B cell (primary cell): ENCODE measurements around the gene GRK5. TPM values are rescaled to one million over a fixed set of nuclear protein-coding genes. Genes with fewer than 3 reads are reported as not detected.

Experiments
- ATAC-seq: fragments of 200-7000 bp; cut with Tn5 transposase; one replicate; pipeline ENCODE4 v1.10.0; 2021; ENCODE audit warnings: low read depth, mild to moderate bottlenecking, moderate number of reproducible peaks, moderate library complexity
- CTCF ChIA-PET: fragments of 350-600 bp; sonication (Branson Sonifier 250); formaldehyde crosslinking; loops from one replicate; lab custom pipeline; 2021; ENCODE audit warnings: antibody characterized with exemption, inconsistent platforms; lab: Charles Lee
- POLR2A ChIA-PET: fragments of 350-600 bp; sonication (Branson Sonifier 250); formaldehyde crosslinking; loops from one replicate; lab custom pipeline; 2021; ENCODE audit warnings: antibody characterized with exemption; lab: Charles Lee
- DNase-seq: peaks from one replicate; pipeline ENCODE4 v3.0.0; 2013
- H2AFZ ChIP-seq: 2 replicates; pipeline ENCODE4 v1.6.1; 2012; ENCODE audit warnings: mild to moderate bottlenecking, low read depth, low read length; ENCODE audit not compliant: insufficient read depth, poor library complexity, severe bottlenecking
- H3K27ac ChIP-seq, 2 donors: 1 replicate in 1 of 2; 2 replicates in 1 of 2; pipeline ENCODE4 v1.5.1; 2012 to 2013; ENCODE audit warnings: low read length in 2 of 2, mild to moderate bottlenecking in 2 of 2, moderate library complexity in 1 of 2
- H3K27me3 ChIP-seq, 4 experiments: fragments of 200-600 bp in 1 of 4; sonication (generic) in 1 of 4; replicated peaks in 1 of 4; 1 replicate in 2 of 4; 2 replicates in 2 of 4; pipeline versions ENCODE4 v1.6.1 to v1.7.0; 2013 to 2016; ENCODE audit warnings: low read length in 3 of 4, mild to moderate bottlenecking in 2 of 4, mixed read lengths in 1 of 4, moderate library complexity in 1 of 4; ENCODE audit not compliant: insufficient read depth in 4 of 4, control insufficient read depth in 3 of 4; ENCODE audit errors: control extremely low read depth in 1 of 4
- H3K36me3 ChIP-seq, 2 experiments: replicated peaks in 1 of 2; 1 replicate in 1 of 2; 2 replicates in 1 of 2; pipeline versions ENCODE4 v1.6.1 to v1.7.1; 2013; ENCODE audit warnings: low read length in 1 of 2; ENCODE audit not compliant: insufficient read depth in 2 of 2, control insufficient read depth in 1 of 2; ENCODE audit errors: control extremely low read depth in 1 of 2, extremely low read depth in 1 of 2
- H3K4me1 ChIP-seq, 2 donors: fragments of 200-600 bp in 1 of 2; sonication (generic) in 1 of 2; 1 replicate in 1 of 2; 2 replicates in 1 of 2; pipeline versions ENCODE4 v1.5.1 to v1.6.1; 2013 to 2017; ENCODE audit warnings: low read length in 2 of 2; ENCODE audit not compliant: control insufficient read depth in 2 of 2, insufficient read depth in 2 of 2
- H3K4me2 ChIP-seq: replicated peaks from 2 replicates; pipeline ENCODE3; 2012; ENCODE audit warnings: mild to moderate bottlenecking, low read depth, low read length; ENCODE audit not compliant: poor library complexity, severe bottlenecking
- H3K4me3 ChIP-seq, 5 experiments: fragments of 200-600 bp in 1 of 5; sonication (generic) in 1 of 5; 1 replicate in 3 of 5; 2 replicates in 2 of 5; pipeline versions ENCODE4 v1.5.1 to v1.7.0; 2011 to 2016; ENCODE audit warnings: low read length in 4 of 5, mild to moderate bottlenecking in 4 of 5, low read depth in 2 of 5, control low read depth in 1 of 5, moderate library complexity in 1 of 5; ENCODE audit not compliant: insufficient read depth in 1 of 5; ENCODE audit errors: control extremely low read depth in 1 of 5, extremely low read depth in 1 of 5
- H3K79me2 ChIP-seq: fragments of 200-600 bp; sonication (generic); one replicate; pipeline ENCODE4 v1.6.0; 2016; ENCODE audit warnings: low read length; ENCODE audit not compliant: control insufficient read depth, insufficient read depth
- H3K9ac ChIP-seq: fragments of 200-600 bp; sonication (generic); 2 replicates; pipeline ENCODE4 v1.6.1; 2017; ENCODE audit warnings: mild to moderate bottlenecking, low read length, moderate library complexity
- H3K9me3 ChIP-seq, 3 donors: one replicate each; pipeline versions ENCODE4 v1.6.1 to v1.7.1; 2013; ENCODE audit warnings: low read length in 2 of 3; ENCODE audit not compliant: control insufficient read depth in 2 of 3, insufficient read depth in 1 of 3; ENCODE audit errors: control extremely low read depth in 1 of 3
- H4K20me1 ChIP-seq: 2 replicates; pipeline ENCODE4 v1.6.0; 2012; ENCODE audit warnings: mild to moderate bottlenecking, low read length; ENCODE audit not compliant: insufficient read depth, control insufficient read depth, poor library complexity, severe bottlenecking
- H3K27ac Mint-ChIP-seq: one replicate; pipeline ENCODE4 v1.8.0; 2021; ENCODE audit warnings: mixed read lengths
- H3K27me3 Mint-ChIP-seq: one replicate; pipeline ENCODE4 v1.8.0; 2021; ENCODE audit warnings: mixed read lengths
- H3K4me1 Mint-ChIP-seq: one replicate; pipeline ENCODE4 v1.8.0; 2021; ENCODE audit warnings: mixed read lengths
- H3K4me3 Mint-ChIP-seq: one replicate; pipeline ENCODE4 v1.8.0; 2021; ENCODE audit warnings: mixed read lengths
- H3K9me3 Mint-ChIP-seq: one replicate; pipeline ENCODE4 v1.8.0; 2022; ENCODE audit warnings: mixed read lengths; ENCODE audit not compliant: insufficient read depth
- CTCF ChIP-seq: fragments of 200-600 bp; IDR thresholded peaks from one replicate; pipeline ENCODE4 v1.8.0; 2022; ENCODE audit warnings: antibody characterized with exemption, mild to moderate bottlenecking
- EZH2 ChIP-seq: IDR thresholded peaks from 2 replicates; pipeline ENCODE4 v1.6.1; 2012; ENCODE audit warnings: borderline replicate concordance, low read depth, mild to moderate bottlenecking, moderate library complexity, low read length; ENCODE audit not compliant: insufficient read depth, poor library complexity, severe bottlenecking
- WGBS: methylation state at CpG from one replicate; pipeline ENCODE4 v1.1.5; 2013; ENCODE audit warnings: missing lambda C conversion rate; ENCODE audit not compliant: insufficient coverage; 5-methylcytosine and 5-hydroxymethylcytosine counted together
- intact Hi-C: fragments of 100-400 bp; cut with micrococcal nuclease; formaldehyde crosslinking; loops from one replicate; pipeline ENCODE4 v1.10.0; 2022
- polyA plus RNA-seq: library from polyadenylated mRNA; depleted of rRNA; stranded (reverse); fragments of >200 nt; gene quantifications from 2 replicates; pipeline ENCODE4 v1.2.3, GENCODE V29; 2012
- total RNA-seq, 2 donors: library from RNA; stranded (reverse); fragments of 120-200 nt in 1 of 2; gene quantifications; 1 replicate in 1 of 2; 2 replicates in 1 of 2; pipeline versions ENCODE4 v1.2.3 to v1.2.4, GENCODE V29; 2013 to 2022

Gene GRK5
- total and polyA plus RNA-seq, 2 donors (not counting 1 experiment from before 2014, with no cell fraction given): 21.9 to 54.8 TPM

GRCh38 chr10:119352807-119353206, 145.4 kb downstream of the GRK5 start:
- H3K27ac ChIP-seq: peak overlapping the region in 1 of 2 donors; percentile 7
- peaks cover 9% of the 10 kb centered on the region for H3K9me3 Mint-ChIP-seq
- H3K9me3 ChIP-seq: peaks cover 3 to 29% (median 17%) of the 10 kb centered on the region in 3 donors
- peaks cover 24% of the 10 kb centered on the region for H3K4me1 Mint-ChIP-seq
- ChIA-PET POLR2A (no interaction called here), CTCF (interaction anchor here (1.4 kb wide), 1 partner anchor 65 kb away, joined by 5 read pairs; no protein-coding TSS in a partner anchor)
- peaks cover 2 to 6% of the 10 kb centered on the region in 2 donors for H3K4me1 ChIP-seq
- DNase-seq (no peak), ATAC-seq (no peak)
- peaks cover 61% of the 10 kb centered on the region for H3K79me2 ChIP-seq
- no peak overlapping the region for H3K4me3 Mint-ChIP-seq
- H3K4me2 ChIP-seq: no peak overlapping the region
- no peak overlapping the region for H2AFZ ChIP-seq
- no peak overlapping the region for H3K27ac Mint-ChIP-seq
- H3K27me3 ChIP-seq: no peaks in the 10 kb centered on the region
- no peaks in the 10 kb centered on the region for H3K27me3 Mint-ChIP-seq
- no peak overlapping the region for H3K4me3 ChIP-seq
- TF ChIP-seq EZH2 (no peak), CTCF (no peak)
- peaks cover 11% of the 10 kb centered on the region for H4K20me1 ChIP-seq
- peaks cover 0 to 18% of the 10 kb centered on the region in 2 experiments for H3K36me3 ChIP-seq
- 95% methylated on average over 6 of the region's 6 CpGs for WGBS
- no peak overlapping the region for H3K9ac ChIP-seq
- intact Hi-C loops: no loop called here

- intact Hi-C loops: no loop called here
- peak overlapping the region in 1 of 2 donors; percentile 7 for H3K27ac ChIP-seq
- 83% methylated on average over 1 of the region's 2 CpGs for WGBS
- TF ChIP-seq CTCF: no peak
- Mint-ChIP-seq H3K4me1 (peaks cover 28% of the 10 kb centered on the region), H3K27ac (no peak overlapping the region), H3K9me3 (peaks cover 9% of the 10 kb centered on the region), H3K27me3 (no peaks in the 10 kb centered on the region), H3K4me3 (no peak overlapping the region)
- peaks cover 7 to 12% of the 10 kb centered on the region in 2 donors for H3K4me1 ChIP-seq
- DNase-seq (no peak), ATAC-seq (no peak)
- H3K36me3 ChIP-seq: peaks cover 0 to 18% of the 10 kb centered on the region in 2 experiments
- H3K4me3 ChIP-seq: no peak overlapping the region
- ChIA-PET POLR2A (no interaction called here), CTCF (no interaction called here)
- peaks cover 3 to 29% (median 17%) of the 10 kb centered on the region in 3 donors for H3K9me3 ChIP-seq
- H3K79me2 ChIP-seq: peaks cover 62% of the 10 kb centered on the region
- no peak overlapping the region for H3K4me2 ChIP-seq
- no peak overlapping the region for H3K9ac ChIP-seq
- no peak overlapping the region for H2AFZ ChIP-seq
- no peaks in the 10 kb centered on the region for H3K27me3 ChIP-seq
- H4K20me1 ChIP-seq: peaks cover 12% of the 10 kb centered on the region
Measured at GRCh38 chr10:119353421-119353820, 146.1 kb downstream of the GRK5 start.
